GM21576 (cell line): ENCODE measurements around the gene CTNS.

ENCODE experiments used
- ATAC-seq: cut with Tn5 transposase; IDR thresholded peaks from one replicate; pipeline ENCODE4 v1.9.1; 2021; ENCODE audit warnings: mild to moderate bottlenecking, moderate library complexity; ENCODE audit not compliant: unreplicated experiment

CTNS gene

DNA sequence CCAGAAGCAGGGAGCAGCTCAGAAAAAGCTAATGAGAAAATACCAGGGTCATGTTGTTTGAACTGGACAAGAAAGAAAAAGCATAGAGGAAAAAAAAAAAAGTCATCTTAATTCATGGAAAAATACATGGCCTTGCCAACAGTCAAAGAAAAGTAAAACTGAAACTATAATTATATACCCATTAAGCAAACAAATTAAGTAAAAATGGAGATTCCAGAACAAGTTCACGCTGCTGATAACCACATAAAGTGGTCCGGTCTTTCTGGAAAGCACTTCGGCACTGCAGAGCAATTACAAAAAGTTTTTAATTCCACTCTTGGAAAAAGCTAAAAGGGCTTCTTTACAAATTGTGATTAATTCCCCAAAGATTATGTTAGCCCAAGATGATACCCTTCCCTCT, 71.8 kb downstream of the CTNS start:
- no peak for ATAC-seq

DNA sequence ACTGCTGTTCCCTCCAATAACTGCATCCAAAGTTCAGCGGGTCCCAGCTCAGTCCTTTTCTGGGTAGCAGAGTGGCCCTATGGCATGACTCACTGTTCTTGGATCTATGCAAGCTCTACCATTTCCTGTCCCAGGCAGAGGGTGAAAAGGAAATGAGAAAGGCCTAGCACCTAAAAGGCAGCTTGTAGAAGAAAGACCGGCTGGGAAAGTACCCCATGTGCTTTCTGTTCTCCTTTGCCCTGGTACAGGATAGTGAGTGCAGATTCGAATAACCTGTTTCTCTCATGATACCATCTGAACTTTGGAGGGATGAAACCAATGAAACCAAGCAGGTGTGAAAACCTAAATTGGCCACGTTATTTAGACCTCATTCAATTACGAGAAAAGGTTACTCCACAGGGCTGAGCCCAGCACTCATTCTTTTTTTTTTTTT, 74.4 kb downstream of the CTNS start:
- ATAC-seq = peak; percentile 89
